ENCODE results near the gene MYOG.

Gene MYOG

GRCh38 chr1:203045821-203046594 lies 39.8 kb downstream of the MYOG start:
- DNase-seq: no peak

- no peak for DNase-seq
Measured at GRCh38 chr1:203045336-203045735, 40.5 kb downstream of the MYOG start.

GRCh38 chr1:203044546-203045250 lies 41.1 kb downstream of the MYOG start:
- DNase-seq: peak; percentile 27

GRCh38 chr1:203043830-203044545 lies 41.8 kb downstream of the MYOG start:
- DNase-seq: no peak

- DNase-seq: no peak
Measured at GRCh38 chr1:203041351-203041932, 44.4 kb downstream of the MYOG start.

GRCh38 chr1:203040513-203041275 lies 45.1 kb downstream of the MYOG start:
- no peak for DNase-seq

GRCh38 chr1:203039609-203040512 lies 46.0 kb downstream of the MYOG start:
- DNase-seq: no peak

GRCh38 chr1:203038891-203039608 lies 46.8 kb downstream of the MYOG start:
- DNase-seq: peak; percentile 85

- no peak for DNase-seq
Measured at GRCh38 chr1:203038217-203038741, 47.5 kb downstream of the MYOG start.

- DNase-seq: no peak
Measured at GRCh38 chr1:203037509-203038190, 48.2 kb downstream of the MYOG start.

GRCh38 chr1:203036537-203036936 lies 49.3 kb downstream of the MYOG start:
- peak; percentile 20 for DNase-seq

GRCh38 chr1:203036135-203036534 lies 49.7 kb downstream of the MYOG start:
- no peak for DNase-seq

- DNase-seq: no peak
Measured at GRCh38 chr1:203035111-203036000, 50.5 kb downstream of the MYOG start.

- no peak for DNase-seq
Measured at GRCh38 chr1:203034422-203035110, 51.2 kb downstream of the MYOG start.

GRCh38 chr1:203033917-203034316 lies 51.9 kb downstream of the MYOG start:
- no peak for DNase-seq

GRCh38 chr1:203033287-203033686 lies 52.5 kb downstream of the MYOG start:
- DNase-seq: peak; percentile 50

Data from NCI-H2171 treated with DMSO at 0.1 percent for 48 hours (cell line).